ENCODE results near the gene IRX2. TPM values are rescaled to one million over a fixed set of nuclear protein-coding genes. Genes with fewer than 3 reads are reported as not detected.

Gene IRX2
- total and polyA plus RNA-seq, 2 donors (not counting 1 experiment from before 2014, with no cell fraction given) = not detected

GRCh38 chr5:2709976-2710689, 41.3 kb downstream of the IRX2 start:
- Mint-ChIP-seq H3K27ac (no peak overlapping the region), H3K4me3 (no peak overlapping the region), H3K9me3 (ENCODE audit: insufficient read depth) (no peaks in the 10 kb centered on the region), H3K27me3 (no peaks in the 10 kb centered on the region), H3K4me1 (no peaks in the 10 kb centered on the region)
- Histone ChIP-seq H4K20me1 (ENCODE audit: control insufficient read depth, insufficient read depth, low read length, poor library complexity, severe bottlenecking) (no peaks in the 10 kb centered on the region), H3K36me3 (replicated peaks in 1 of 2; ENCODE audit: control extremely low read depth in 1 of 2, control insufficient read depth in 1 of 2, extremely low read depth in 1 of 2, insufficient read depth in 2 of 2, low read length in 1 of 2) (no peaks in the 10 kb centered on the region), H3K9ac (ENCODE audit: low read length) (no peak overlapping the region), H3K4me2 (replicated peaks; ENCODE audit: low read depth, low read length, poor library complexity, severe bottlenecking) (no peak overlapping the region), H3K4me1 (ENCODE audit: control insufficient read depth in 2 of 2, insufficient read depth in 2 of 2, low read length in 2 of 2) (no peaks in the 10 kb centered on the region), H3K4me3 (ENCODE audit: control extremely low read depth in 1 of 5, extremely low read depth in 1 of 5, insufficient read depth in 1 of 5, low read depth in 2 of 5, low read length in 4 of 5) (no peak overlapping the region), H3K27ac (ENCODE audit: low read length in 2 of 2) (no peak overlapping the region), H3K79me2 (ENCODE audit: control insufficient read depth, insufficient read depth, low read length) (no peaks in the 10 kb centered on the region), H2AFZ (ENCODE audit: insufficient read depth, low read depth, low read length, poor library complexity, severe bottlenecking) (no peak overlapping the region), H3K27me3 (replicated peaks in 1 of 4; ENCODE audit: control extremely low read depth in 1 of 4, control insufficient read depth in 3 of 4, insufficient read depth in 4 of 4, low read length in 3 of 4) (no peaks in the 10 kb centered on the region), H3K9me3 (ENCODE audit: control extremely low read depth in 1 of 3, control insufficient read depth in 2 of 3, insufficient read depth in 1 of 3, low read length in 2 of 3) (peaks cover 0 to 28% (median 0%) of the 10 kb centered on the region in 3 donors)
- WGBS (ENCODE audit: insufficient coverage) = 90% methylated on average over 13 of the region's 16 CpGs
- no peak for TF ChIP-seq EZH2 (IDR thresholded peaks at IDR 0.05; ENCODE audit: borderline replicate concordance, insufficient read depth, low read depth, low read length, poor library complexity, severe bottlenecking)
- TF ChIP-seq, protein P1, sequence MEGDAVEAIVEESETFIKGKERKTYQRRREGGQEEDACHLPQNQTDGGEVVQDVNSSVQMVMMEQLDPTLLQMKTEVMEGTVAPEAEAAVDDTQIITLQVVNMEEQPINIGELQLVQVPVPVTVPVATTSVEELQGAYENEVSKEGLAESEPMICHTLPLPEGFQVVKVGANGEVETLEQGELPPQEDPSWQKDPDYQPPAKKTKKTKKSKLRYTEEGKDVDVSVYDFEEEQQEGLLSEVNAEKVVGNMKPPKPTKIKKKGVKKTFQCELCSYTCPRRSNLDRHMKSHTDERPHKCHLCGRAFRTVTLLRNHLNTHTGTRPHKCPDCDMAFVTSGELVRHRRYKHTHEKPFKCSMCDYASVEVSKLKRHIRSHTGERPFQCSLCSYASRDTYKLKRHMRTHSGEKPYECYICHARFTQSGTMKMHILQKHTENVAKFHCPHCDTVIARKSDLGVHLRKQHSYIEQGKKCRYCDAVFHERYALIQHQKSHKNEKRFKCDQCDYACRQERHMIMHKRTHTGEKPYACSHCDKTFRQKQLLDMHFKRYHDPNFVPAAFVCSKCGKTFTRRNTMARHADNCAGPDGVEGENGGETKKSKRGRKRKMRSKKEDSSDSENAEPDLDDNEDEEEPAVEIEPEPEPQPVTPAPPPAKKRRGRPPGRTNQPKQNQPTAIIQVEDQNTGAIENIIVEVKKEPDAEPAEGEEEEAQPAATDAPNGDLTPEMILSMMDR (IDR thresholded peaks at IDR 0.05) = no peak
- no peak for ATAC-seq (ENCODE audit: low read depth)
- ChIA-PET POLR2A (no interaction called here), CTCF (no interaction called here)
- intact Hi-C loops (cut with micrococcal nuclease) = no loop called here
- no peak for DNase-seq

GRCh38 chr5:2708751-2709150, 42.7 kb downstream of the IRX2 start:
- ATAC-seq (ENCODE audit: low read depth) (no peak), DNase-seq (no peak)
- Histone ChIP-seq H3K4me2 (replicated peaks; ENCODE audit: low read depth, low read length, poor library complexity, severe bottlenecking) (no peak overlapping the region), H3K4me3 (ENCODE audit: control extremely low read depth in 1 of 5, extremely low read depth in 1 of 5, insufficient read depth in 1 of 5, low read depth in 2 of 5, low read length in 4 of 5) (no peak overlapping the region), H2AFZ (ENCODE audit: insufficient read depth, low read depth, low read length, poor library complexity, severe bottlenecking) (no peak overlapping the region), H3K27me3 (replicated peaks in 1 of 4; ENCODE audit: control extremely low read depth in 1 of 4, control insufficient read depth in 3 of 4, insufficient read depth in 4 of 4, low read length in 3 of 4) (no peaks in the 10 kb centered on the region), H3K9ac (ENCODE audit: low read length) (no peak overlapping the region), H4K20me1 (ENCODE audit: control insufficient read depth, insufficient read depth, low read length, poor library complexity, severe bottlenecking) (no peaks in the 10 kb centered on the region), H3K79me2 (ENCODE audit: control insufficient read depth, insufficient read depth, low read length) (no peaks in the 10 kb centered on the region), H3K4me1 (ENCODE audit: control insufficient read depth in 2 of 2, insufficient read depth in 2 of 2, low read length in 2 of 2) (no peaks in the 10 kb centered on the region), H3K36me3 (replicated peaks in 1 of 2; ENCODE audit: control extremely low read depth in 1 of 2, control insufficient read depth in 1 of 2, extremely low read depth in 1 of 2, insufficient read depth in 2 of 2, low read length in 1 of 2) (no peaks in the 10 kb centered on the region), H3K9me3 (ENCODE audit: control extremely low read depth in 1 of 3, control insufficient read depth in 2 of 3, insufficient read depth in 1 of 3, low read length in 2 of 3) (peaks cover 0 to 27% (median 0%) of the 10 kb centered on the region in 3 donors), H3K27ac (ENCODE audit: low read length in 2 of 2) (no peak overlapping the region)
- TF ChIP-seq, protein P1 (IDR thresholded peaks at IDR 0.05) = no peak
- no peak for TF ChIP-seq EZH2 (IDR thresholded peaks at IDR 0.05; ENCODE audit: borderline replicate concordance, insufficient read depth, low read depth, low read length, poor library complexity, severe bottlenecking)
- ChIA-PET CTCF (no interaction called here), POLR2A (no interaction called here)
- intact Hi-C loops (cut with micrococcal nuclease) = no loop called here
- Mint-ChIP-seq H3K27me3 (no peaks in the 10 kb centered on the region), H3K4me1 (no peaks in the 10 kb centered on the region), H3K4me3 (no peak overlapping the region), H3K27ac (no peak overlapping the region), H3K9me3 (ENCODE audit: insufficient read depth) (no peaks in the 10 kb centered on the region)
- WGBS (ENCODE audit: insufficient coverage) = 89% methylated on average over 9 of the region's 10 CpGs
